Keratinocyte (primary cell): Measurements from ENCODE around the gene GRAMD1B. TPM values are rescaled to one million over a fixed set of nuclear protein-coding genes. Genes with fewer than 3 reads are reported as not detected.

ENCODE experiments used
- DNase-seq: peaks from one replicate; pipeline ENCODE4 v3.0.0-alpha.2; 2011; ENCODE audit warnings: low read depth, missing footprints, low spot score
- FAIRE-seq: peaks from 2 replicates; lab custom pipeline; 2011; peaks lifted over from hg19 to GRCh38; lab: Jason Lieb, UNC
- H2AFZ ChIP-seq: 2 replicates; pipeline ENCODE4 v1.6.0; 2012; ENCODE audit warnings: low read length, control low read depth, inconsistent platforms; ENCODE audit not compliant: control insufficient read depth
- H3K27ac ChIP-seq: 2 replicates; pipeline ENCODE4 v1.5.1; 2011; ENCODE audit warnings: low read length; ENCODE audit not compliant: control insufficient read depth, insufficient read depth
- H3K27me3 ChIP-seq: 3 replicates; pipeline ENCODE4 v1.6.0; 2011; ENCODE audit warnings: low read length; ENCODE audit not compliant: control insufficient read depth, insufficient read depth; ENCODE audit errors: extremely low read depth
- H3K36me3 ChIP-seq, 2 experiments: 2 replicates in 1 of 2; 3 replicates in 1 of 2; pipeline ENCODE4 v1.5.1; 2011; ENCODE audit warnings: low read length in 2 of 2, mild to moderate bottlenecking in 1 of 2; ENCODE audit not compliant: control insufficient read depth in 2 of 2, insufficient read depth in 2 of 2; ENCODE audit errors: extremely low read depth in 1 of 2
- H3K4me1 ChIP-seq: 3 replicates; pipeline ENCODE4 v1.5.1; 2011; ENCODE audit warnings: low read length; ENCODE audit not compliant: control insufficient read depth, insufficient read depth; ENCODE audit errors: extremely low read depth
- H3K4me2 ChIP-seq: 3 replicates; pipeline ENCODE4 v1.6.0; 2011; ENCODE audit warnings: low read depth, low read length; ENCODE audit not compliant: control insufficient read depth, insufficient read depth; ENCODE audit errors: extremely low read depth
- H3K4me3 ChIP-seq, 3 experiments: fragments of 200-600 bp in 1 of 3; sonication (generic) in 1 of 3; 2 replicates in 2 of 3; 3 replicates in 1 of 3; pipeline ENCODE4 v1.5.1; 2011 to 2016; ENCODE audit warnings: low read length in 3 of 3, mild to moderate bottlenecking in 3 of 3, control low read depth in 2 of 3, inconsistent platforms in 1 of 3, low read depth in 1 of 3, mixed read lengths in 1 of 3, mixed run types in 1 of 3, moderate library complexity in 1 of 3; ENCODE audit not compliant: control insufficient read depth in 2 of 3, insufficient read depth in 2 of 3; ENCODE audit errors: extremely low read depth in 1 of 3
- H3K79me2 ChIP-seq: 2 replicates; pipeline ENCODE4 v1.6.0; 2012; ENCODE audit warnings: low read length; ENCODE audit not compliant: control insufficient read depth, insufficient read depth
- H3K9ac ChIP-seq: 3 replicates; pipeline ENCODE4 v1.6.0; 2011; ENCODE audit warnings: low read length; ENCODE audit not compliant: control insufficient read depth, insufficient read depth; ENCODE audit errors: extremely low read depth
- H3K9me1 ChIP-seq: 3 replicates; pipeline ENCODE4 v1.6.0; 2011; ENCODE audit warnings: low read length; ENCODE audit not compliant: control insufficient read depth, insufficient read depth; ENCODE audit errors: extremely low read depth
- H3K9me3 ChIP-seq: 2 replicates; pipeline ENCODE4 v1.5.1; 2012; ENCODE audit warnings: low read depth, low read length; ENCODE audit not compliant: control insufficient read depth
- H4K20me1 ChIP-seq: 3 replicates; pipeline ENCODE4 v1.6.0; 2011; ENCODE audit warnings: low read length; ENCODE audit not compliant: control insufficient read depth, insufficient read depth; ENCODE audit errors: extremely low read depth
- EZH2 ChIP-seq: IDR thresholded peaks from one replicate; pipeline ENCODE4 v1.6.1; 2012; ENCODE audit warnings: inconsistent platforms, mild to moderate bottlenecking, low read length, moderate library complexity
- dilution Hi-C: fragments of 300-500 bp; cut with MboI; formaldehyde crosslinking; loops from one replicate; pipeline ENCODE4 v1.7.0; 2020; ENCODE audit warnings: low sequenced_read_pairs; ENCODE audit not compliant: extremely low pct_ligation_motif_present
- polyA plus RNA-seq, 5 experiments: library from polyadenylated mRNA; depleted of rRNA in 3 of 5; stranded (reverse) in 3 of 5; stranded (forward) in 1 of 5; unstranded in 1 of 5; fragments of >200 nt; gene quantifications; 1 replicate in 1 of 5; 2 replicates in 3 of 5; 3 replicates in 1 of 5; pipeline versions ENCODE4 v1.2.1 to v1.2.3, GENCODE V29; 2011 to 2012; ENCODE audit warnings: missing spikeins in 2 of 5, low read depth in 1 of 5, low replicate concordance in 1 of 5
- TF ChIP-seq, protein P1 (sequence below), 3 experiments: IDR thresholded peaks in 1 of 3; conservative IDR thresholded peaks in 1 of 3; optimal IDR thresholded peaks in 1 of 3; 2 replicates in 2 of 3; 3 replicates in 1 of 3; pipeline versions ENCODE3 to v1.5.1; 2011; ENCODE audit warnings: low read length in 3 of 3, mild to moderate bottlenecking in 3 of 3, moderate library complexity in 2 of 3, control low read depth in 1 of 3, inconsistent platforms in 1 of 3; ENCODE audit not compliant: insufficient read depth in 2 of 3; ENCODE audit errors: extremely low read depth in 1 of 3

The GRAMD1B gene
- polyA plus RNA-seq, 1 donor (not counting 4 experiments of a cell fraction or from before 2014, with no cell fraction given) = 0.04 TPM

- H3K9me3 ChIP-seq = no peaks in the 10 kb centered on the region
- DNase-seq (no peak), FAIRE-seq (no peak)
- TF ChIP-seq, protein P1, sequence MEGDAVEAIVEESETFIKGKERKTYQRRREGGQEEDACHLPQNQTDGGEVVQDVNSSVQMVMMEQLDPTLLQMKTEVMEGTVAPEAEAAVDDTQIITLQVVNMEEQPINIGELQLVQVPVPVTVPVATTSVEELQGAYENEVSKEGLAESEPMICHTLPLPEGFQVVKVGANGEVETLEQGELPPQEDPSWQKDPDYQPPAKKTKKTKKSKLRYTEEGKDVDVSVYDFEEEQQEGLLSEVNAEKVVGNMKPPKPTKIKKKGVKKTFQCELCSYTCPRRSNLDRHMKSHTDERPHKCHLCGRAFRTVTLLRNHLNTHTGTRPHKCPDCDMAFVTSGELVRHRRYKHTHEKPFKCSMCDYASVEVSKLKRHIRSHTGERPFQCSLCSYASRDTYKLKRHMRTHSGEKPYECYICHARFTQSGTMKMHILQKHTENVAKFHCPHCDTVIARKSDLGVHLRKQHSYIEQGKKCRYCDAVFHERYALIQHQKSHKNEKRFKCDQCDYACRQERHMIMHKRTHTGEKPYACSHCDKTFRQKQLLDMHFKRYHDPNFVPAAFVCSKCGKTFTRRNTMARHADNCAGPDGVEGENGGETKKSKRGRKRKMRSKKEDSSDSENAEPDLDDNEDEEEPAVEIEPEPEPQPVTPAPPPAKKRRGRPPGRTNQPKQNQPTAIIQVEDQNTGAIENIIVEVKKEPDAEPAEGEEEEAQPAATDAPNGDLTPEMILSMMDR (optimal IDR thresholded peaks at IDR 0.05 in 1 of 3, IDR thresholded peaks at IDR 0.05 in 1 of 3, conservative IDR thresholded peaks at IDR 0.05 in 1 of 3; ENCODE audit: extremely low read depth in 1 of 3, insufficient read depth in 2 of 3, low read length in 3 of 3) = no peak
- TF ChIP-seq EZH2 = no peak
- no peak overlapping the region for H3K4me2 ChIP-seq
- no peak overlapping the region for H3K27ac ChIP-seq
- H2AFZ ChIP-seq = no peak overlapping the region
- no peaks in the 10 kb centered on the region for H3K9me1 ChIP-seq
- no peak overlapping the region for H3K4me3 ChIP-seq
- no peaks in the 10 kb centered on the region for H3K4me1 ChIP-seq
- no peak overlapping the region for H3K9ac ChIP-seq
- H3K27me3 ChIP-seq = peaks cover 14% of the 10 kb centered on the region
- no peaks in the 10 kb centered on the region for H3K79me2 ChIP-seq
- dilution Hi-C loops = no loop called here
- no peaks in the 10 kb centered on the region for H4K20me1 ChIP-seq
- no peaks in the 10 kb centered on the region for H3K36me3 ChIP-seq
These were observed 222.5 kb downstream of the GRAMD1B start for GRCh38 chr11:123652599-123652998.

DNA sequence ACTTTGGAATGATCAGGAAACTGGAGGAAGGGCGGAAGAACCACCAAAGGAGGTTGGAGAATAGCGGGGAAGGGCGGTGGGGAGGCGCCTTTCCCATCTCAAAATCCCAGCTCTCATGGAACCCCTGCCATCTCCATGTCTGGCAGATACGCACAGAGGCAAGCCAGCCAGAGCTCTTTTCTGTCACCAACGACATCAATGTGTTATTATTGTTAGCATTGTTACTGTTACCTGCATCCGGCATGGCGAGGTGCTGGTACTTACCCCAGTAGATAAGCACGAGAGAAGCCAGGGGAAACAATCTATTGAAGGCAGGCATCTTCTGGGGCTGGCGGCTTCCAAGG lies 223.4 kb downstream of the GRAMD1B start:
- TF ChIP-seq EZH2 = no peak
- TF ChIP-seq, protein P1 (optimal IDR thresholded peaks at IDR 0.05 in 1 of 3, IDR thresholded peaks at IDR 0.05 in 1 of 3, conservative IDR thresholded peaks at IDR 0.05 in 1 of 3; ENCODE audit: extremely low read depth in 1 of 3, insufficient read depth in 2 of 3, low read length in 3 of 3) = no peak
- Histone ChIP-seq H3K4me3 (peak overlapping the region in 1 of 3 experiments; percentile 56), H3K4me2 (peak overlapping the region; percentile 81)

More for the DNA sequence above, 223.4 kb downstream of the GRAMD1B start:
- no peak for FAIRE-seq
- H4K20me1 ChIP-seq = no peaks in the 10 kb centered on the region
- no peak overlapping the region for H3K9ac ChIP-seq
- no peaks in the 10 kb centered on the region for H3K79me2 ChIP-seq
- peaks cover 14% of the 10 kb centered on the region for H3K27me3 ChIP-seq
- H3K9me1 ChIP-seq = no peaks in the 10 kb centered on the region
- dilution Hi-C loops = no loop called here
- H3K36me3 ChIP-seq = no peaks in the 10 kb centered on the region
- H3K27ac ChIP-seq = no peak overlapping the region
- no peaks in the 10 kb centered on the region for H3K9me3 ChIP-seq
- H2AFZ ChIP-seq = no peak overlapping the region
- no peaks in the 10 kb centered on the region for H3K4me1 ChIP-seq
- no peak for DNase-seq
